Limb (tissue), 2 donors: ENCODE data around the gene ODC1.
"Not testable (repeated sequence)": the region's sequence is repeated elsewhere in the genome, so short reads cannot be mapped to it uniquely, and the experiment has no call there.

Experiments
- DNase-seq, 2 donors: peaks; one replicate each; pipeline ENCODE4 v3.0.0-alpha.2; 2016; ENCODE audit errors: extremely low spot score in 2 of 2

The ODC1 gene

GRCh38 chr2:10478916-10479315, 30.8 kb upstream of the ODC1 start:
- DNase-seq: no peak

- DNase-seq: no peak
Measured at GRCh38 chr2:10478298-10478625, 30.1 kb upstream of the ODC1 start.

GRCh38 chr2:10477443-10478297, 29.5 kb upstream of the ODC1 start:
- no peak for DNase-seq

GRCh38 chr2:10476723-10477442, 28.8 kb upstream of the ODC1 start:
- DNase-seq: no peak

- no peak for DNase-seq
Measured at GRCh38 chr2:10475811-10476660, 27.9 kb upstream of the ODC1 start.

- DNase-seq: no peak
Measured at GRCh38 chr2:10475221-10475722, 27.1 kb upstream of the ODC1 start.

GRCh38 chr2:10473121-10473756, 25.1 kb upstream of the ODC1 start:
- DNase-seq: no peak

- DNase-seq: no peak
Measured at GRCh38 chr2:10471955-10472354, 23.8 kb upstream of the ODC1 start.

GRCh38 chr2:10471046-10471571, 23.0 kb upstream of the ODC1 start:
- no peak for DNase-seq

GRCh38 chr2:10469955-10470608, 22.0 kb upstream of the ODC1 start:
- no peak for DNase-seq

- no peak for DNase-seq
Measured at GRCh38 chr2:10469301-10469700, 21.2 kb upstream of the ODC1 start.

- no peak for DNase-seq
Measured at GRCh38 chr2:10467401-10467800, 19.3 kb upstream of the ODC1 start.

- DNase-seq: no peak
Measured at GRCh38 chr2:10466801-10467200, 18.7 kb upstream of the ODC1 start.

GRCh38 chr2:10465910-10466309, 17.8 kb upstream of the ODC1 start:
- DNase-seq: no peak

- no peak for DNase-seq
Measured at GRCh38 chr2:10462178-10463083, 14.3 kb upstream of the ODC1 start.

- no peak for DNase-seq
Measured at GRCh38 chr2:10460366-10460796, 12.3 kb upstream of the ODC1 start.

- DNase-seq: no peak
Measured at GRCh38 chr2:10457846-10458598, 9.9 kb upstream of the ODC1 start.

GRCh38 chr2:10457195-10457594, 9.1 kb upstream of the ODC1 start:
- DNase-seq: not testable (repeated sequence)

- no peak for DNase-seq
Measured at GRCh38 chr2:10454505-10454904, 6.4 kb upstream of the ODC1 start.
